DOHH2 (cell line): Measurements from ENCODE around the gene PNPLA2.

Source experiments
- CTCF ChIP-seq: fragments of 200-600 bp; sonication (generic); IDR thresholded peaks from one replicate; pipeline ENCODE4 v1.5.1; 2014; ENCODE audit warnings: antibody characterized with exemption, mild to moderate bottlenecking, low read depth, low read length; ENCODE audit not compliant: poor library complexity, severe bottlenecking
- EZH2phosphoT487 ChIP-seq: fragments of 200-600 bp; sonication (generic); IDR thresholded peaks from 2 replicates; pipeline ENCODE4 v1.6.1; 2017; ENCODE audit warnings: borderline replicate concordance, mild to moderate bottlenecking, antibody characterized with exemption, low read length, moderate library complexity, mixed read lengths

- TF ChIP-seq CTCF: peak; percentile 32
- TF ChIP-seq EZH2phosphoT487: no peak
These were observed 39.4 kb upstream of the PNPLA2 start for GRCh38 chr11:778976-779954.
